Measurements from ENCODE around the gene LIAS. TPM values are rescaled to one million over a fixed set of nuclear protein-coding genes. Genes with fewer than 3 reads are reported as not detected.

Gene LIAS
- 20.3 TPM for total RNA-seq

GRCh38 chr4:39458505-39459300 is at the start of gene LIAS, which contains the start of gene RPL9:
TSS of gene LIAS (plus strand) at chr4:39459056. CDS start at chr4:39459118, 62 bp downstream.
TSS of gene RPL9 (minus strand) at chr4:39458922. CDS start at chr4:39458439, 483 bp downstream.

GRCh38 chr4:39527296-39528060 is 68.6 kb downstream of the LIAS start, which contains the start of gene UGDH:
TSS of gene UGDH (minus strand) at chr4:39527439. CDS start at chr4:39521512, 5,927 bp downstream.

Small RNA genes lying within 50 kb of the gene (small RNA-seq; reads per million reads assigned to genes)
- gene MIR5591 (ENCODE audit: low replicate concordance): not detected
- gene RF00019 (ENCODE audit: low replicate concordance): not detected

Other genes with a start within 250 kb of the LIAS start
- gene RFC1, start 92.7 kb upstream of the LIAS start, total RNA-seq: 62.7 TPM
- gene KLB, start 52.1 kb upstream of the LIAS start, total RNA-seq: 0.18 TPM
- gene RPL9, start 134 bp upstream of the LIAS start, total RNA-seq: 1,202 TPM
- gene UGDH, start 68.4 kb downstream of the LIAS start, total RNA-seq: 49.2 TPM
- gene SMIM14, start 179.8 kb downstream of the LIAS start, total RNA-seq: 30.4 TPM
- 31.8 TPM for gene UBE2K, start 239.1 kb downstream of the LIAS start, total RNA-seq

All from metanephros (tissue), 2 donors.